HepG2 (cell line): ENCODE measurements around the gene GDF9.

Source experiments
- ZC3H4 ChIP-seq: sonication (generic); formaldehyde crosslinking; IDR thresholded peaks from 2 replicates; pipeline ENCODE4 v1.4.0; 2020; ENCODE audit warnings: missing genetic modification reagents, borderline replicate concordance
- ZNF720 ChIP-seq: sonication (generic); formaldehyde crosslinking; IDR thresholded peaks from 2 replicates; pipeline ENCODE4 v1.4.0; 2020; ENCODE audit warnings: missing genetic modification reagents

DNA sequence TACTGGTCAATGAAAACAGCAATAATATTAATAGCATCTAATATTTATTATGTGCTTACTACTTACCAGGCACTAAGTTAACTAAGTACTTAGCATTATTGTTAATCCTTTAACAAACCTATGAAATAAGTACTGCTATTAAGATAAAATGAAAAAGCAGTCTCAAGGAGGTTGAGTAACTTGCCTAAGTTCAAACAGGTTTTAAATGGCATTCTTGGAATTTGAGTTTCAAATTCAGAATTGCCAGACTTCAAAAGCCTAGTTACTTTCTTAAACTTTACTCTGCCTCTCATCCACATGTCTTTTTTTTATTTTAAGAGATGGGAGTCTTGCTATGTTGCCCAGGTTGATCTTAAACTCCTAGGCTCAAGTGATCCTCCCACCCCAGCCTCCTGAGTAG, 23.2 kb upstream of the GDF9 start:
- no peak for TF ChIP-seq ZNF720 (CRISPR knock-in tag)
- TF ChIP-seq ZC3H4 (CRISPR knock-in tag): no peak
